Activated CD4-positive, alpha-beta T cell treated with anti-CD3 and anti-CD28 coated beads, Interleukin-10, Interleukin-2, amounts not matched to agents 100 ng/mL and 50 ng/mL, durations not matched to agents 16 hours and 8 hours (primary cell): ENCODE measurements around the gene VEGFD.
A peak's percentile ranks its signal among the peaks of the same experiment; 100 is the strongest.
"Not testable (repeated sequence)": the region's sequence is repeated elsewhere in the genome, so short reads cannot be mapped to it uniquely, and the experiment has no call there.

ENCODE experiments used
- DNase-seq: peaks from one replicate; pipeline ENCODE4 v3.0.0-alpha.2; 2020

The VEGFD gene

GRCh38 chrX:15356444-15356843, 27.8 kb downstream of the VEGFD start:
- no peak for DNase-seq

DNA sequence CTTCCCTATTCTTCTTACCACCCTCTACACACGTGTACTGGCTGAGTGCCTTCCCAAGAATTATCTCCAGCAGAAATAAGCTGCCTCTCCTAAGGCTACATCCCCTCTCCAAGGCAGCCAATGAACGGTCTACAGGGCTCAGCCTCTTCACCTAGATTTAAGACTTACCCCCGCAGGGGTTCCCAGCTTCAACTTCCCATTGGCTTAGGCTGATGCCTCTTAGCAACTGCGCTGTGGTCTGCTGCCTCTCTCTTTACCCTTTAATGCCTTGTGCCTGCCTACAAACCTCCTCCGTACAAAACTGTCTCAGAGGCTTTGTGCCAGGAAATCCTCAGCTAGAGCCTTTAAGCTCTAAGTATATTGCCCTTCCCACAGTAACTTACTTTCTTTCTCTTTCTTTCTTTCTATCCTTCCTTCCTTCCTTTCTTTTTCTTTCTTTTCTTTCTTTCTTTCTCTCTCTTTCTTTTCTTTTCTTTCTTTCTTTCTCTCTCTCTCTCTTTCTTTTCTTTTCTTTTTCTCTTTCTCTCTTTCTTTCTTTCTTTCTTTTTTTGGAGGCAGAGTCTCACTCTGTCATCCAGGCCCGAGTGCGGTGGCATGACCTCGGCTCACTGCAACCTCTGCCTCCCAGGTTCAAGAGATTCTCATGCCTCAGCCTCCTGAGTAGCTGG, 33.8 kb downstream of the VEGFD start:
- no peak for DNase-seq

DNA sequence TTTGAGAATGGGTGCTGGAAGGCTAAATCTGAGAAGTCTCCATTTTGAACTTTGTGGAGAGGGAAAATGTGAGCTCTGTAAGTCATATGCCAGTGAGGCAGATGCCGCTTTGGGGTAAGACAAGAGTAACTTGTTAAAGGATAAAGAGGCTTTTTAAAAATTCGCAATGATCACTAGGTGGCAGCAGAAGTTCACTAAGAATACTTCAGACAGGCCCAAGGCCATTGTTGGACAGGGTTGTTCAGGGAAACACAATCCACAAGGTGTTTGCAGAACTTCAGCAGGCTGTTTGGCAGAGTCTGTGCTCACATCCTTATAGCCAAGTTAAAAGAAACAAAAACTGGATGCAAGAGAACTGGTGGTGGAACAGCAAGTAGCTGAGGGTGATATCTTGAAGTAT, 35.2 kb downstream of the VEGFD start:
- DNase-seq = peak; percentile 53

GRCh38 chrX:15345976-15346375, 38.2 kb downstream of the VEGFD start:
- no peak for DNase-seq

DNA sequence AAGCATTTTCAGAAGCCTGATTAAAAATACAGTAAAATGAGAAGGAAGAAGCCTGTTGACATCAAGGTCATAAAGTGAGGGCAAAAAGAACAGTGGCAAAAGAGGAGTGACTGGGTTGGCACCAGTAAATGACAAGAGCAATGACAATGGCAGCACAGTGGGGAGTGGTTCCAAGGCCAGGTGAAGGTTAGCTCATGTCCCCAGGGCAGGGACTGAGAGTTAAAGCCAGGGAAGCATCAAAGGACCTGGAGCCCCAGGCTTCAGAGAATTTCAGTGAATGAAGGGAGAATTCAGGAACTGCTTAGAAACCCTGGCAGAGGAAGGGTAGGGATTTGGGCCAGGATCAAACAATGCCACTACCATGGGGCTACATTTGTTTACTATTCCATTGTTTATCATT, 40.1 kb downstream of the VEGFD start:
- no peak for DNase-seq

- no peak for DNase-seq
Observed at GRCh38 chrX:15343075-15343476, 41.1 kb downstream of the VEGFD start.

DNA sequence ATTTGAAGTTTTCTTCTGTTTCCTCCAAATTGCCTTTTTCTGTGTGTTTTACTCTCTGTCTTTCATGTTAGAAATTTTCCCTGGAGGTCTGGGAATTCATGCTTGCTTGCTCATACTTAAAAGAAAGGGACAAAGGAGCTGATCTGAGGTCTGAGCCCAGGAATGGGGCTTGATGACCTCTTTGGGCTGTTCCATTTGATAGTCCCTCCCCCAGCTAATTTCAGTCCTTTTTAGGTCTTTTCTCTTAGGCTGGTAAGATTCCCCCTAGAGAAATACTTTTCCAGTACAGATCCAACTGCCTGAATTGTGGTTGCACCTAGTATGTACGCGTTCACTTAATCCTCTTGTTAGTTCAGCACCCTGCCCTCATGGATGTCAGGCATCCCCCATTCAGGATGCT, 43.3 kb downstream of the VEGFD start:
- DNase-seq = no peak

DNA sequence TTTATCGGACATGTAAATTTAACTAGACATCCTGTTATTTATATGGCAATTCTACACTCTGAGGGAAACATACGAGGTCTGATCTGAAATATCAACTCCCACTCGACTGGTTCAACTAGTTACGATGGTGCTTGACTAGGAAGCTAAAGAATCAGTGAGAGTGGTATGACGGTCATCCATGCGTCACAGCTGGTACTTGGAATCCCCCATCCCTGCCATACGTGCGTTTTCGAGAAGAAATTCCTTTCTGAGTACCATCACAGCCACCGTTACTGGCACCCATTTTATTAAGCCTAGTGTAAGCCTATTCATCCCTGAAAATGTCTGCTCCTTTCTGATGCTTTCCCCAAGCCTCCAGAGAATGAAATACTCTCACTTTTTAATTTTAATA, 48.2 kb downstream of the VEGFD start:
- peak; percentile 19 for DNase-seq

GRCh38 chrX:15335135-15336022, 48.8 kb downstream of the VEGFD start, which contains the start of gene PIGA:
Gene PIGA, minus strand, starts transcription at chrX:15335523. Its CDS starts 3,593 bp downstream, at chrX:15331930.
- DNase-seq = peak; percentile 95

DNA sequence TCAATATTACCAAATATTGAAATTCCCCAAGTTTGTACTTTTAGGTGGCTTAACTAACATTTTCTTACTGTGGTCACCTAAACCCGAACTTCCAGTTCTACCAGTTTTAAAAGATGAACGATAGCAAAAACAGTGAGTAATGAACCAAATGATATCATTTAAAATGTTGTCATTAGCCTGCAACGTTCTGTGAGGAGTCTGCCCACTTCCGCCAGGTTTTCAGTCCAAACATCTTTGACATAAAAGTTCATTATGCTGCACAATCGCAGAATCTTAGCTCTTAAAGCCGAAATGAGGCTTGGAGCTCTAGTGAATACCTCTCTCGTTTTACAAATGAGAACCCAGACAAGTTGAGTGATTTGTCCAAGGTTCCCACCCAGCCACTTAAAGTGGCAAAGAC, 49.7 kb downstream of the VEGFD start:
- peak; percentile 17 for DNase-seq

GRCh38 chrX:15328821-15329220, 55.4 kb downstream of the VEGFD start:
- DNase-seq = no peak

DNA sequence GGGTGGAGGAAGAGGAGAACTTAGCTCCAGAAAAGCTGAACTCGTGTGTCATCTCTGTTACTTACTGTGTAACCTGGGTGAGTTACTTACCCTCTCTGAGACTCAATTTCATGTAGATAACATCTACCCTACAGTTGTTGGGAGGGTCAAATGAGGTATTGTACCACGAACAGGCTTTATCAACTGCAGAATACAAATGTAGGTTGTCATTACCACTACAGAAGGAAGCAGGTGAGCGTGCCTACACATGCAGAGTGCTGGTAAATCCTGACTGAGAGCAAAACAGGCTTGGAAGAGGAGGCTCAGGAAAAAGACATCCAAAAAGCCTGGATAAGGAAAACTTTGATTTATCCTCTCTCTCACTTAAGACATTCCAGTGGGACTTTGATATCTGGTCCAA, 56.1 kb downstream of the VEGFD start:
- no peak for DNase-seq

DNA sequence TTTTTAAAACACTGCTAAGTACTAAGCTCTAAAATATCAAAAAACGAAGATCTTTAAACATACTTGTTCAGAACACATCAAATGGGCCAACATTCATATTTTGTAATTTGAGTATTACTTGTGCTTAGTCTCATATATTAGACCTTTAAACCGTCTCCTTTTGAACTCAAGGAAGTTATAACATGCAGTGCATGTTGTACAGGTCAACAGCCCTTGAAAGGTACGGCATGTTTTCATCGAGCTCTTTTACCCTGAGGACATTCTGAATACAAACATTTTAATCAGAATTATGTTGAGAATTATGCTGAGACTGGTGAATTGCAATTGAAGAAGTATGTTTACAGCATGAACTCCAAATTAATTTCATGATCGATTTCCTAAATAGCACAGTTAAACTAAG, 61.7 kb downstream of the VEGFD start:
- DNase-seq = no peak

- no peak for DNase-seq
Observed at GRCh38 chrX:15322072-15322471, 62.1 kb downstream of the VEGFD start.

DNA sequence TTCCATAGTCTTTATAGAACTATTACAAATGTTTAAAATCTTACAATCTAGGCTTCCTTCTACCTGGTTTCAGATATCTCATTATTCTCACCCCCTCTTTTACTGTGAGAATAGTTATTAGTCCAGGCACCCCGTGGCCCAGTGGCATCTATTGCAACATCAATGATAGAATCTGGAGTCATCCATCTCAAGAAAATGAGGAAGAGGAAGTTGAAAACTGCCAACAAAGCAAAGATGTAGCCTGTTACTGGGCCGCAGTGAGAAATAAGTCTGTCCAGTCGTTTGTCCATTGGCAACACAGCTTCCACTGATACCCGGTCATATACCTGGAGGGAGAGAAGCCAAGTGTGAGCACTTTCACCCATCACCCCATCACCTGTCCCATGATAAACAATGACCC, 62.8 kb downstream of the VEGFD start:
- DNase-seq = no peak

GRCh38 chrX:15320297-15320696, 63.9 kb downstream of the VEGFD start:
- no peak for DNase-seq

- no peak for DNase-seq
Observed at GRCh38 chrX:15319075-15319474, 65.1 kb downstream of the VEGFD start.

DNA sequence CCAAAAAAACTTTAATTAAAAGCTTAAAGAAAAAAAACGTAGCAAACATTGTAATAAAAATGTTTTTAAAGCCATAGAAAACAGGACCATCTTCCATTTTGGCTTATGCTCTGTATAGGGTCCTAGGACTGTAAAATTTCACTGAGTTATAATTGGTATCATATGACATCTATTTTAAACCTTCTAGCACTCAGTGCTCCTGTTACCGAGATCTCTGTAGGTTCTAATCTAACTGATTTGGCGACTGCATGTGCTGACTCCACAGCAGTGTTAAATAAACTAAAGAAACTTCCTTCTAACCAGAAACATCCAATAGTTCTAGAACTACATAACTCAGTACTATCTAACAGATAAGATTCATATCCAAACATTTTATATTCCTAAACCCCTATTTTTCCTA, 68.7 kb downstream of the VEGFD start, which contains the start of gene ASB11:
TSS of gene ASB11 (minus strand) at position 132 of the 400 bp plus-strand sequence. CDS start at position 97, 35 bp downstream.
- no peak for DNase-seq

- DNase-seq = no peak
Observed at GRCh38 chrX:15314472-15314871, 69.7 kb downstream of the VEGFD start.

DNA sequence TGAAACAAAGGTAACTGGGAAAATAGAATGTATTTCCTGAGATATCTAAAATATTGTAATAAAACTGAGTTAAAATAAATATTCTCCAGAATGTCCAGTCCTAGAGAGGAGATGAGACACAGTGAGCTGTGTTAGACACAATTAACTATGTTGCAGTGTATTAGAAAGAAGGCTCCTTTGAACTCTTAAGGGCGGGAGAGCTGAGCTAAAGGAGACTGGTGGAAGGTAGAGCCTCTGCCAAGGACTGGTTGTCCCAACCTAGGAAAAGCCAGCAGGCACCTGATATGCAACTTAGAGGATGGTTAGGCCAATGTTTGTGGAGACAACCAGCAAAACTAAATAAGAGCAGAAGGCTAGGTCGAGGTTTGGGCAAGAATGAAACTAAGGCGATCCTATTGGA, 73.1 kb downstream of the VEGFD start:
- DNase-seq = no peak

DNA sequence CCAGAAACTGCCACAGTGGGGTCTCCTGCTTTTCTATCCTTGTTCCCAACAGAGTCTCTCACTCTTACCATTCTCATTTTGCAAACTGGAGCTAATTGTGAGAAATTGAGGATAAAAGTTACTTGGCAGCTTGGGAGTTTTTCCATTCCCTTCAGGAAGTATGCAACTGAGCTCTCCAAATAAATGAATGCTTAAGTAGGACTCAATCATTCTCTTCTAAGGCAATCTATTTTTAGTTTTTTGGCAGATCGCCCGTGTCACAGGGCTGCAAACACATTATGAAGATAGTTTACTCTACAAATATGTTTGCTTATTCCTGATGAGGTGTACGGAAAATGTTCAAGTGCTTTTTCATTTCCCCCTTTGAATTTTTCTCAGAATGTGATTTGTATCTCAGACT, 74.1 kb downstream of the VEGFD start:
- no peak for DNase-seq

GRCh38 chrX:15305899-15306298, 78.3 kb downstream of the VEGFD start:
- not testable (repeated sequence) for DNase-seq

GRCh38 chrX:15301924-15302323, 82.3 kb downstream of the VEGFD start:
- peak; percentile 70 for DNase-seq
